H1 (cell line): ENCODE data around the gene LRRC28. TPM values are rescaled to one million over a fixed set of nuclear protein-coding genes. Genes with fewer than 3 reads are reported as not detected.

ENCODE experiments used
- CTCF ChIA-PET: fragments of 300-600 bp; sonication (Branson Sonifier 250); formaldehyde crosslinking; loops from one replicate; lab custom pipeline; 2021; ENCODE audit not compliant: partially characterized antibody; lab: Charles Lee
- POLR2A ChIA-PET: fragments of 300-600 bp; sonication (Branson Sonifier 250); formaldehyde crosslinking; loops from one replicate; lab custom pipeline; 2021; ENCODE audit warnings: inconsistent platforms; ENCODE audit not compliant: partially characterized antibody; lab: Charles Lee
- DNase-seq, 2 experiments: peaks; one replicate each; pipeline versions ENCODE4 v3.0.0 to v3.0.0-alpha.2; 2010 to 2022; ENCODE audit warnings: low spot score in 2 of 2, low read depth in 1 of 2, mixed read lengths in 1 of 2
- FAIRE-seq: peaks from 2 replicates; lab custom pipeline; 2011; peaks lifted over from hg19 to GRCh38; lab: Jason Lieb, UNC
- H2AFZ ChIP-seq: 2 replicates; pipeline ENCODE4 v1.8.1; 2012; ENCODE audit warnings: low read length, inconsistent platforms
- H2AK5ac ChIP-seq: 2 replicates; pipeline ENCODE4 v1.6.1; 2013; ENCODE audit warnings: low read depth, low read length
- H2BK120ac ChIP-seq: replicated peaks from 2 replicates; pipeline ENCODE3; 2013; ENCODE audit warnings: low read depth, low read length, inconsistent platforms
- H2BK12ac ChIP-seq: 2 replicates; pipeline ENCODE4 v1.6.1; 2013; ENCODE audit warnings: low read depth, low read length
- H2BK15ac ChIP-seq: 2 replicates; pipeline ENCODE4 v1.6.1; 2013; ENCODE audit warnings: low read length
- H2BK20ac ChIP-seq: 2 replicates; pipeline ENCODE4 v1.6.1; 2013; ENCODE audit warnings: low read length
- H2BK5ac ChIP-seq: 2 replicates; pipeline ENCODE4 v1.6.1; 2013; ENCODE audit warnings: low read depth, low read length
- H3K14ac ChIP-seq: 2 replicates; pipeline ENCODE4 v1.6.1; 2013; ENCODE audit warnings: inconsistent platforms; ENCODE audit not compliant: insufficient read length
- H3K18ac ChIP-seq: 2 replicates; pipeline ENCODE4 v1.6.1; 2013; ENCODE audit warnings: low read length; ENCODE audit errors: extremely low read depth
- H3K23ac ChIP-seq: 2 replicates; pipeline ENCODE4 v1.6.1; 2013; ENCODE audit warnings: inconsistent platforms; ENCODE audit not compliant: insufficient read length
- H3K23me2 ChIP-seq: 2 replicates; pipeline ENCODE4 v1.6.1; 2013; ENCODE audit warnings: low read depth, low read length
- H3K27ac ChIP-seq: 2 replicates; pipeline ENCODE4 v1.6.1; 2011; ENCODE audit warnings: low read depth, low read length, inconsistent platforms
- H3K27me3 ChIP-seq, 4 experiments: replicated peaks in 1 of 4; 1 replicate in 1 of 4; 2 replicates in 3 of 4; pipeline versions ENCODE4 v1.6.1 to v1.8.1; 2011 to 2013; ENCODE audit warnings: low read length in 3 of 4, mild to moderate bottlenecking in 3 of 4, inconsistent platforms in 2 of 4, mixed read lengths in 2 of 4, moderate library complexity in 1 of 4; ENCODE audit not compliant: control insufficient read depth in 3 of 4, insufficient read depth in 3 of 4; ENCODE audit errors: extremely low read depth in 1 of 4
- H3K36me3 ChIP-seq, 4 experiments: 2 replicates each; pipeline versions ENCODE4 v1.6.1 to v1.8.1; 2011 to 2013; ENCODE audit warnings: mild to moderate bottlenecking in 4 of 4, low read length in 3 of 4, moderate library complexity in 2 of 4, control low read depth in 1 of 4, inconsistent platforms in 1 of 4; ENCODE audit not compliant: insufficient read depth in 4 of 4, control insufficient read depth in 2 of 4
- H3K4ac ChIP-seq: replicated peaks from 2 replicates; pipeline ENCODE3; 2013; ENCODE audit warnings: low read length, low read depth, mixed read lengths, inconsistent platforms; ENCODE audit not compliant: insufficient read length
- H3K4me1 ChIP-seq, 4 experiments: replicated peaks in 1 of 4; 1 replicate in 1 of 4; 2 replicates in 3 of 4; pipeline versions ENCODE4 v1.6.1 to v1.8.1; 2011 to 2013; ENCODE audit warnings: low read length in 3 of 4, inconsistent platforms in 2 of 4, mixed read lengths in 1 of 4; ENCODE audit not compliant: insufficient read depth in 4 of 4, control insufficient read depth in 3 of 4
- H3K4me2 ChIP-seq, 2 experiments: 2 replicates each; pipeline versions ENCODE4 v1.6.1 to v1.8.1; 2011 to 2013; ENCODE audit warnings: low read depth in 2 of 2, low read length in 2 of 2, control low read depth in 1 of 2, inconsistent platforms in 1 of 2, mild to moderate bottlenecking in 1 of 2; ENCODE audit not compliant: insufficient read depth in 1 of 2
- H3K4me3 ChIP-seq, 4 experiments: fragments of 200-600, 300-600 bp in 1 of 4; sonication (generic), shearing (Covaris generic), sonication (Bioruptor Twin) in 1 of 4; 2 replicates each; pipeline versions ENCODE4 v1.5.1 to v1.8.1; 2011 to 2016; ENCODE audit warnings: low read length in 4 of 4, low read depth in 3 of 4, control low read depth in 2 of 4, inconsistent platforms in 2 of 4, mild to moderate bottlenecking in 2 of 4, mixed read lengths in 1 of 4, moderate library complexity in 1 of 4; ENCODE audit not compliant: insufficient read depth in 2 of 4; ENCODE audit errors: extremely low read depth in 1 of 4
- H3K56ac ChIP-seq: replicated peaks from 2 replicates; pipeline ENCODE3; 2013; ENCODE audit warnings: low read depth, mild to moderate bottlenecking, mixed read lengths, low read length, inconsistent platforms; ENCODE audit not compliant: insufficient read length
- H3K79me1 ChIP-seq: 2 replicates; pipeline ENCODE4 v1.6.1; 2013; ENCODE audit warnings: low read depth, low read length, control low read depth
- H3K79me2 ChIP-seq, 2 experiments: 2 replicates each; pipeline versions ENCODE4 v1.6.1 to v1.8.1; 2012 to 2013; ENCODE audit warnings: low read length in 2 of 2, mild to moderate bottlenecking in 2 of 2, inconsistent platforms in 1 of 2; ENCODE audit not compliant: insufficient read depth in 2 of 2, control insufficient read depth in 1 of 2
- H3K9ac ChIP-seq, 4 experiments: replicated peaks in 1 of 4; 1 replicate in 1 of 4; 2 replicates in 3 of 4; pipeline versions ENCODE4 v1.6.1 to v1.8.1; 2011 to 2013; ENCODE audit warnings: low read depth in 3 of 4, low read length in 3 of 4, control low read depth in 2 of 4, mild to moderate bottlenecking in 2 of 4, moderate library complexity in 2 of 4, inconsistent platforms in 1 of 4; ENCODE audit errors: extremely low read depth in 1 of 4
- H3K9me3 ChIP-seq, 2 experiments: 2 replicates each; pipeline versions ENCODE4 v1.6.1 to v1.8.1; 2012 to 2013; ENCODE audit warnings: mild to moderate bottlenecking in 2 of 2, moderate library complexity in 2 of 2, control low read depth in 1 of 2, inconsistent platforms in 1 of 2, low read depth in 1 of 2, low read length in 1 of 2, mixed read lengths in 1 of 2; ENCODE audit not compliant: insufficient read depth in 2 of 2
- H4K20me1 ChIP-seq, 2 experiments: replicated peaks in 1 of 2; 2 replicates each; pipeline versions ENCODE3 to v1.8.1; 2011 to 2013; ENCODE audit warnings: inconsistent platforms in 2 of 2, low read length in 2 of 2, mild to moderate bottlenecking in 1 of 2; ENCODE audit not compliant: insufficient read depth in 2 of 2, control insufficient read depth in 1 of 2
- H4K5ac ChIP-seq: 2 replicates; pipeline ENCODE4 v1.6.1; 2013; ENCODE audit warnings: low read length, low read depth, mixed read lengths, inconsistent platforms; ENCODE audit not compliant: insufficient read length
- H4K8ac ChIP-seq: 2 replicates; pipeline ENCODE4 v1.8.0; 2013; ENCODE audit warnings: mild to moderate bottlenecking, moderate library complexity, low read length, inconsistent platforms; ENCODE audit not compliant: insufficient read depth; ENCODE audit errors: extremely low read depth
- H4K91ac ChIP-seq: replicated peaks from 2 replicates; pipeline ENCODE3; 2013; ENCODE audit warnings: low read length, mixed read lengths, inconsistent platforms; ENCODE audit not compliant: insufficient read length
- ATF3 ChIP-seq: IDR thresholded peaks from 2 replicates; pipeline ENCODE4 v1.6.1; 2011; ENCODE audit warnings: low read depth, mild to moderate bottlenecking, low read length; ENCODE audit not compliant: insufficient read depth
- CREB1 ChIP-seq: IDR thresholded peaks from 2 replicates; pipeline ENCODE4 v1.6.1; 2012; ENCODE audit warnings: inconsistent platforms
- EP300 ChIP-seq, 2 experiments: IDR thresholded peaks; 1 replicate in 1 of 2; 2 replicates in 1 of 2; pipeline ENCODE4 v1.6.1; 2011 to 2012; ENCODE audit warnings: low read depth in 2 of 2, low read length in 2 of 2, mild to moderate bottlenecking in 2 of 2, borderline replicate concordance in 1 of 2, inconsistent platforms in 1 of 2, moderate library complexity in 1 of 2
- GTF2F1 ChIP-seq: IDR thresholded peaks from 2 replicates; pipeline ENCODE4 v1.6.1; 2012; ENCODE audit warnings: low read depth, low read length, improper control_type of control experiment, borderline replicate concordance
- JUN ChIP-seq: IDR thresholded peaks from 2 replicates; pipeline ENCODE4 v1.6.1; 2011; ENCODE audit warnings: low read depth, mild to moderate bottlenecking, improper control_type of control experiment, low read length
- SIX5 ChIP-seq: IDR thresholded peaks from 2 replicates; pipeline ENCODE4 v1.6.1; 2011; ENCODE audit warnings: mild to moderate bottlenecking, low read depth, low read length
- TCF12 ChIP-seq: IDR thresholded peaks from 2 replicates; pipeline ENCODE4 v1.6.1; 2011; ENCODE audit warnings: low read depth, mild to moderate bottlenecking, low read length
- ZNF274 ChIP-seq: IDR thresholded peaks from 2 replicates; pipeline ENCODE4 v1.7.0; 2012; ENCODE audit warnings: low read length, borderline replicate concordance; ENCODE audit errors: extremely low read depth
- WGBS, 2 experiments: shearing (Covaris generic) in 1 of 2; methylation state at CpG; one replicate each; pipeline versions ENCODE4 v1.1.6 to v1.1.7; 2013 to 2015; ENCODE audit warnings: low lambda C conversion rate in 2 of 2, mixed read lengths in 2 of 2, inconsistent platforms in 1 of 2, low coverage in 1 of 2, missing lambda C conversion rate in 1 of 2; ENCODE audit not compliant: insufficient replicate concordance in 2 of 2, insufficient coverage in 1 of 2, insufficient read length in 1 of 2; ENCODE audit errors: extremely low coverage in 1 of 2, missing lambda C conversion rate in 1 of 2; 5-methylcytosine and 5-hydroxymethylcytosine counted together
- polyA plus RNA-seq, 7 experiments: library from polyadenylated mRNA; depleted of rRNA in 3 of 7; stranded (reverse) in 5 of 7; unstranded in 2 of 7; fragments of >200 nt in 5 of 7; fragments of 200-250 nt in 2 of 7; gene quantifications; 1 replicate in 5 of 7; 2 replicates in 1 of 7; 4 replicates in 1 of 7; pipeline versions ENCODE4 v1.2.1 to v1.2.3, GENCODE V29; 2011 to 2013; ENCODE audit warnings: missing spikeins in 2 of 7, mixed read lengths in 2 of 7
- total RNA-seq: library from RNA; stranded (reverse); fragmentation: NEBNext Ultra II Directional; extraction: Animal tissue kit (Norgen Biotek cat#: 25700); gene quantifications from 2 replicates; pipeline ENCODE4 v1.2.1, GENCODE V29; 2021

Gene LRRC28
- total and polyA plus RNA-seq, 2 of the 8 experiments (the other 6 are each of a cell fraction or from before 2014, with no cell fraction given), result 20.2 to 23.3 TPM

GRCh38 chr15:99306694-99307338 is 55.5 kb downstream of the LRRC28 start:
- no peak overlapping the region for H3K27ac ChIP-seq
- no peaks in the 10 kb centered on the region; a peak in 1 of 8 replicates for H3K36me3 ChIP-seq
- no peaks in the 10 kb centered on the region for H4K20me1 ChIP-seq
- no peak overlapping the region for H4K8ac ChIP-seq
- H2BK15ac ChIP-seq, result no peak overlapping the region
- H3K79me1 ChIP-seq, result no peaks in the 10 kb centered on the region
- no peak for FAIRE-seq
- H3K79me2 ChIP-seq, result no peaks in the 10 kb centered on the region
- TF ChIP-seq EP300 (IDR thresholded peaks at IDR 0.05; ENCODE audit: borderline replicate concordance in 1 of 2, low read depth in 2 of 2, low read length in 2 of 2) (no peak), ATF3 (no peak), SIX5 (no peak), JUN (no peak), GTF2F1 (no peak), CREB1 (no peak), ZNF274 (no peak), TCF12 (no peak)
- TF ChIP-seq, all 59 proteins: peak for 0
- H4K5ac ChIP-seq, result no peak overlapping the region
- H2BK120ac ChIP-seq, result peak overlapping the region; percentile 48
- WGBS, 2 experiments, result 65% methylated on average over 8 of the region's 8 CpGs; no CpG with 5 or more reads in 1 of the 2 experiments
- H2AFZ ChIP-seq, result 0 out of 2 replicates have a peak overlapping the region, but pooled peaks have one; percentile 21
- DNase-seq, result no peak
- peak overlapping the region in 2 of 4 experiments; percentile 7 to 13; a peak in 1 of 8 replicates for H3K4me3 ChIP-seq
- H4K91ac ChIP-seq, result no peak overlapping the region
- ChIA-PET CTCF (interaction anchor here (1.2 to 2.3 kb wide), 3 partner anchors 10 to 397 kb away, joined by 3 to 6 read pairs (median 5); no protein-coding TSS in a partner anchor), POLR2A (interaction anchor here (0.6 to 0.8 kb wide), 2 partner anchors 9 to 191 kb away, joined by 3 to 4 read pairs; no protein-coding TSS in a partner anchor)
- no peak overlapping the region; the same call in 1 of the 2 replicates for H3K18ac ChIP-seq
- no peaks in the 10 kb centered on the region for H3K23me2 ChIP-seq
- H2BK20ac ChIP-seq, result no peak overlapping the region; the same call in 1 of the 2 replicates
- H3K9ac ChIP-seq, result no peak overlapping the region
- peak overlapping the region; percentile 42 to 54; a peak in 3 of 4 replicates for H3K4me2 ChIP-seq
- H3K56ac ChIP-seq, result no peak overlapping the region
- no peak overlapping the region for H3K14ac ChIP-seq
- peaks cover 0 to 8% (median 5%) of the 10 kb centered on the region in 4 experiments; a peak in 5 of 7 replicates for H3K4me1 ChIP-seq
- no peak overlapping the region for H3K4ac ChIP-seq
- H2BK12ac ChIP-seq, result peak overlapping the region; percentile 68; the same call in 1 of the 2 replicates
- H2BK5ac ChIP-seq, result peak overlapping the region; percentile 71; the same call in 1 of the 2 replicates
- no peaks in the 10 kb centered on the region for H3K9me3 ChIP-seq
- no peaks in the 10 kb centered on the region for H3K27me3 ChIP-seq
- H2AK5ac ChIP-seq, result peak overlapping the region; percentile 33; the same call in 1 of the 2 replicates
- no peak overlapping the region for H3K23ac ChIP-seq
